NB4 (cell line): ENCODE data around the gene ALG1L2.
"Not testable (repeated sequence)": the region's sequence is repeated elsewhere in the genome, so short reads cannot be mapped to it uniquely, and the experiment has no call there.

Experiments
- CTCF ChIP-seq: IDR thresholded peaks from one replicate; pipeline ENCODE4 v1.5.1; 2012; ENCODE audit warnings: low read depth, low read length
- MYC ChIP-seq: IDR thresholded peaks from 2 replicates; pipeline ENCODE4 v1.6.1; 2011; ENCODE audit warnings: low read depth, low read length
- POLR2A ChIP-seq: IDR thresholded peaks from 2 replicates; pipeline ENCODE4 v1.6.1; 2011; ENCODE audit warnings: mild to moderate bottlenecking; ENCODE audit not compliant: insufficient read length; ENCODE audit errors: extremely low read depth

GRCh38 chr3:130086628-130087027 is 5.0 kb downstream of the ALG1L2 start:
- not testable (repeated sequence) for TF ChIP-seq MYC, CTCF, POLR2A
